Measurements from ENCODE around the gene WDFY4. TPM values are rescaled to one million over a fixed set of nuclear protein-coding genes. Genes with fewer than 3 reads are reported as not detected.

WDFY4 gene
- total RNA-seq, 1 experiment from 2014 or later: 0.22 TPM

- ChIA-PET CTCF (no interaction called here), POLR2A (interaction anchor here (0.7 kb wide), 1 partner anchor 47 kb away, joined by 6 read pairs; no protein-coding TSS in a partner anchor), RAD21 (ENCODE audit: low non-redundant PET in 1 of 2, low total read pairs in 2 of 2, uncharacterized antibody in 2 of 2, unreplicated experiment in 2 of 2) (no interaction called here)
- intact Hi-C loops (cut with micrococcal nuclease): loop anchor here (5.0 kb wide), 1 partner anchor 287 kb away; no protein-coding TSS in a partner anchor
- no peaks in the 10 kb centered on the region for H3K9me2 ChIP-seq (ENCODE audit: insufficient read depth)
- H2AFZ ChIP-seq (ENCODE audit: low read depth, low read length, poor library complexity, severe bottlenecking): no peak overlapping the region
- no peak for DNase-seq (ENCODE audit: low read depth, low spot score)
- H3K9ac ChIP-seq (ENCODE audit: low read length): no peak overlapping the region
- no peaks in the 10 kb centered on the region for H3K4me1 ChIP-seq (ENCODE audit: control insufficient read depth in 1 of 2, insufficient read depth in 2 of 2, low read length in 2 of 2)
- TF ChIP-seq CTCF (IDR thresholded peaks at IDR 0.05 in 2 of 3, conservative IDR thresholded peaks at IDR 0.05 in 1 of 3; ENCODE audit: borderline replicate concordance in 1 of 3, insufficient read depth in 1 of 3, low read depth in 2 of 3, low read length in 2 of 3) (no peak), EGR1 (IDR thresholded peaks at IDR 0.05; ENCODE audit: low read depth) (no peak), TCF7L2 (IDR thresholded peaks at IDR 0.05; ENCODE audit: borderline replicate concordance, extremely low read depth, insufficient read depth, insufficient read length) (no peak), SRF (IDR thresholded peaks at IDR 0.05; ENCODE audit: low read depth) (no peak), SP1 (IDR thresholded peaks at IDR 0.05; ENCODE audit: low read depth) (no peak)
- TF ChIP-seq, protein P1, sequence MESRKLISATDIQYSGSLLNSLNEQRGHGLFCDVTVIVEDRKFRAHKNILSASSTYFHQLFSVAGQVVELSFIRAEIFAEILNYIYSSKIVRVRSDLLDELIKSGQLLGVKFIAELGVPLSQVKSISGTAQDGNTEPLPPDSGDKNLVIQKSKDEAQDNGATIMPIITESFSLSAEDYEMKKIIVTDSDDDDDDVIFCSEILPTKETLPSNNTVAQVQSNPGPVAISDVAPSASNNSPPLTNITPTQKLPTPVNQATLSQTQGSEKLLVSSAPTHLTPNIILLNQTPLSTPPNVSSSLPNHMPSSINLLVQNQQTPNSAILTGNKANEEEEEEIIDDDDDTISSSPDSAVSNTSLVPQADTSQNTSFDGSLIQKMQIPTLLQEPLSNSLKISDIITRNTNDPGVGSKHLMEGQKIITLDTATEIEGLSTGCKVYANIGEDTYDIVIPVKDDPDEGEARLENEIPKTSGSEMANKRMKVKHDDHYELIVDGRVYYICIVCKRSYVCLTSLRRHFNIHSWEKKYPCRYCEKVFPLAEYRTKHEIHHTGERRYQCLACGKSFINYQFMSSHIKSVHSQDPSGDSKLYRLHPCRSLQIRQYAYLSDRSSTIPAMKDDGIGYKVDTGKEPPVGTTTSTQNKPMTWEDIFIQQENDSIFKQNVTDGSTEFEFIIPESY (IDR thresholded peaks at IDR 0.05; ENCODE audit: extremely low read depth, insufficient replicate concordance, low read length): no peak
- TF ChIP-seq, protein P2, sequence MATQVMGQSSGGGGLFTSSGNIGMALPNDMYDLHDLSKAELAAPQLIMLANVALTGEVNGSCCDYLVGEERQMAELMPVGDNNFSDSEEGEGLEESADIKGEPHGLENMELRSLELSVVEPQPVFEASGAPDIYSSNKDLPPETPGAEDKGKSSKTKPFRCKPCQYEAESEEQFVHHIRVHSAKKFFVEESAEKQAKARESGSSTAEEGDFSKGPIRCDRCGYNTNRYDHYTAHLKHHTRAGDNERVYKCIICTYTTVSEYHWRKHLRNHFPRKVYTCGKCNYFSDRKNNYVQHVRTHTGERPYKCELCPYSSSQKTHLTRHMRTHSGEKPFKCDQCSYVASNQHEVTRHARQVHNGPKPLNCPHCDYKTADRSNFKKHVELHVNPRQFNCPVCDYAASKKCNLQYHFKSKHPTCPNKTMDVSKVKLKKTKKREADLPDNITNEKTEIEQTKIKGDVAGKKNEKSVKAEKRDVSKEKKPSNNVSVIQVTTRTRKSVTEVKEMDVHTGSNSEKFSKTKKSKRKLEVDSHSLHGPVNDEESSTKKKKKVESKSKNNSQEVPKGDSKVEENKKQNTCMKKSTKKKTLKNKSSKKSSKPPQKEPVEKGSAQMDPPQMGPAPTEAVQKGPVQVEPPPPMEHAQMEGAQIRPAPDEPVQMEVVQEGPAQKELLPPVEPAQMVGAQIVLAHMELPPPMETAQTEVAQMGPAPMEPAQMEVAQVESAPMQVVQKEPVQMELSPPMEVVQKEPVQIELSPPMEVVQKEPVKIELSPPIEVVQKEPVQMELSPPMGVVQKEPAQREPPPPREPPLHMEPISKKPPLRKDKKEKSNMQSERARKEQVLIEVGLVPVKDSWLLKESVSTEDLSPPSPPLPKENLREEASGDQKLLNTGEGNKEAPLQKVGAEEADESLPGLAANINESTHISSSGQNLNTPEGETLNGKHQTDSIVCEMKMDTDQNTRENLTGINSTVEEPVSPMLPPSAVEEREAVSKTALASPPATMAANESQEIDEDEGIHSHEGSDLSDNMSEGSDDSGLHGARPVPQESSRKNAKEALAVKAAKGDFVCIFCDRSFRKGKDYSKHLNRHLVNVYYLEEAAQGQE (IDR thresholded peaks at IDR 0.05; ENCODE audit: low read depth): no peak
- H3K79me2 ChIP-seq (ENCODE audit: insufficient read depth, low read length): no peaks in the 10 kb centered on the region
- no peak overlapping the region for H3K4me3 ChIP-seq (replicated peaks in 1 of 2; ENCODE audit: low read depth in 1 of 2, low read length in 2 of 2)
- H3K27me3 ChIP-seq (ENCODE audit: insufficient read depth, low read length): no peaks in the 10 kb centered on the region
- no peak; the same call in 1 of the 2 replicates for ATAC-seq
- H3K4me2 ChIP-seq (ENCODE audit: low read length): no peak overlapping the region
- BruUV-seq (replicated peaks): no TSS peak
- H3K36me3 ChIP-seq (ENCODE audit: control insufficient read depth in 1 of 2, insufficient read depth in 2 of 2, low read length in 2 of 2): no peaks in the 10 kb centered on the region
- no peaks in the 10 kb centered on the region for H4K20me1 ChIP-seq (ENCODE audit: insufficient read depth)
- no peaks in the 10 kb centered on the region for H3K9me3 ChIP-seq (ENCODE audit: control insufficient read depth in 1 of 2, insufficient read depth in 1 of 2, low read depth in 1 of 2, low read length in 2 of 2)
- H3K27ac ChIP-seq (ENCODE audit: low read depth, low read length): no peak overlapping the region
Measured at GRCh38 chr10:48649349-48649944, 35.2 kb upstream of the WDFY4 start.
